Jurkat, Clone E6-1 (cell line): ENCODE measurements around the gene PAK3.

Experiments used
- DNase-seq: peaks from one replicate; pipeline ENCODE4 v3.0.0-alpha.2; 2011; ENCODE audit warnings: low read depth, low spot score
- H3K4me3 ChIP-seq: 2 replicates; pipeline ENCODE4 v1.5.1; 2011; ENCODE audit warnings: mild to moderate bottlenecking, low read length, control low read depth, moderate library complexity

Gene PAK3

GRCh38 chrX:111127038-111127437 lies 31.0 kb downstream of the PAK3 start:
- no peak for DNase-seq
- no peak overlapping the region for H3K4me3 ChIP-seq

GRCh38 chrX:111129921-111130320 lies 33.9 kb downstream of the PAK3 start:
- no peak for DNase-seq
- no peak overlapping the region for H3K4me3 ChIP-seq

GRCh38 chrX:111131572-111131971 lies 35.6 kb downstream of the PAK3 start:
- no peak overlapping the region for H3K4me3 ChIP-seq
- DNase-seq = no peak

- DNase-seq = no peak
Measured at GRCh38 chrX:111133389-111133788, 37.4 kb downstream of the PAK3 start.

GRCh38 chrX:111145878-111146277 lies 49.9 kb downstream of the PAK3 start:
- H3K4me3 ChIP-seq = no peak overlapping the region
- no peak for DNase-seq

More at GRCh38 chrX:111133389-111133788, 37.4 kb downstream of the PAK3 start:
- no peak overlapping the region for H3K4me3 ChIP-seq

- no peak overlapping the region for H3K4me3 ChIP-seq
- DNase-seq = no peak
Measured at GRCh38 chrX:111151764-111152163, 55.8 kb downstream of the PAK3 start.

DNA sequence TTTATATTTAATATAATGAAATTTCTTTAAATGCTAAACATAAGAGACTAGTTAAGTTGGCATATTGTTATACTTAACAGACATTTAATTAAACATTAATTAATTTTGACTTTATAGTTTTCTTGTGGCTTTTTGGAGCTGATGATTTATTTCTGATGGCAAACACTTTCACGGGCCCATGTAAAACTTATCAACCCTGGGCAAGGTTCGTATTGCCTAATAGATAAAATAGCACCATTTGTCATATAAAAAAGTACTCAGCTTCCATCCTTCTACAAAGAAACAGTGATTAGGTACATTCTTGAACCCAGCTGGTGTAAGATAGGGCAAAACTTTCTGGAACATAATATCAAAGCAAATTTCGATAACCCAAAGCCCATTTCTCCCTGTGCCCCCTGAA lies 63.2 kb downstream of the PAK3 start:
- H3K4me3 ChIP-seq = no peak overlapping the region
- DNase-seq = no peak

DNA sequence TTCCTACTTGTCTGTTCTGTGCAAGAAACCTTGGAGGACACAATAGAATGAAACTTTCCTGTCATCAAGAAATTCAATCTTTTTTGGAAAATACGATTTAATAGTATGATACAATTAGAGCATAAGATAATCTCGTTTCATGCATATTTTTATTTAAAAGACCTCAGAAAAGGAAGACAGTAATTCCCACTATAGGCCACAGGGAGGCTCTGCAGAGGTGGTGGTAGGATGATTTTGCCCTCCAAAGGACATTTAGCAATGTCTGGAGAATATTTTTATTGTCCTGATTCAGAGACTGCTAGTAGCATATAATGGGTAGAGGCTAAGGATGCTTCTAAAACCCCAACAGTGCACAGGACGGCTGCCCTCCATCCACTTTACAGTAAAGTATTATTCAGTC lies 68.7 kb downstream of the PAK3 start:
- no peak overlapping the region for H3K4me3 ChIP-seq
- peak; percentile 0 for DNase-seq

DNA sequence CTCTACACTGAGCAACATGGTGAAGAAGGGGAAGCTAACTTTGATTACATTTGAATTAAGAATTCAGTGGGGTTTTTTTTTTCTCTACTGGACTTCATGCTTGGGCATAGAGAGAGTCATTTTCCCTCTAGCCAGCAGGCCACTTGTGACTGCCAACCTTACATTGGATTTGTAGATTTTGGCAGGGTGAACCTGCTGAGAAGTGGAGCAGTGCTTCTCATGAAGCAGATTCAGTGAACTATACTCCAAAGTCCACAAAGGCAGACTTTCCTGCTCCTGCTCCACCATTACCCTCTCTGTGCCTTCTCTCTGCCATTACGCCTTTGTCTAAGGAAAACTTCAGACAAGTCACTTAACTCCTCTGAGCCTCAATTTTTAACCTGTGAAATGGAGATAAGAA lies 69.9 kb downstream of the PAK3 start:
- no peak overlapping the region for H3K4me3 ChIP-seq
- DNase-seq = no peak

DNA sequence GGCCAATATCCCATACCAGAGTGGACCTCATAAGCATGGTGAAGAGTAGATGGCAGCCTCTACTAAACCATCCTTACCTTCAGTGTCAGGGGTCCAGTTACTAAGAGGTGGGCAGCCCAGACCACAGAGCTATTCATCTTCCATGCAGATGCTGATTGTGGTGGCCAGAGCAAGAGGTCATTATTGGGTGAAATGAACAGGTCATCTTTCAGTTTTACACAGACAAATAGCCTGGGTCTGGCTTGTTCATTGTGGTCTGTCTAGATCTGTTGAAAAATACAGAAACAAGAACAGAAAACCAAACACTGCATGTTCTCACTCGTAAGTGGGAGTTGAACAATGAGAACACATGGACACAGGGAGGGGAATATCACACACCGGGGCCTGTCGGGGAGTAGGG lies 71.3 kb downstream of the PAK3 start:
- no peak overlapping the region for H3K4me3 ChIP-seq
- DNase-seq = no peak

DNA sequence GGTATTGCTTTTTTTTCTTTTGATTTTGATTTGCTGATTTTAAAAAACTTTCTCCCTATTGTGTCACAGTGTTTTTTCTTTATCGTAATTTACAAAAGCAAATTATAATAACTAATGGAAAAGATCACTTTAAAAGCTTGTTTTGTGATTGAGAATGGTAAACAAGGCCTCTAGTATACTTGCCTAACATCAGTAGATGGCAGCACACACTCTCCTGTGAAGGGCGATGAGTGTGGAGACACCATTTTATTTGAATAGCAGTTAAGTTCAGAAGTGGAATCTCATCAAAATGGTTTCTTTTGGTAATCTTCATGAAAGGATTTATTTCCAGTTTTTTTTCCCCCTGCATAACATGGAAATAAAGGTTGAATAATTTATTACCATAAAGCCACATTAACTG lies 72.3 kb downstream of the PAK3 start:
- peak; percentile 23 for DNase-seq
- no peak overlapping the region for H3K4me3 ChIP-seq

DNA sequence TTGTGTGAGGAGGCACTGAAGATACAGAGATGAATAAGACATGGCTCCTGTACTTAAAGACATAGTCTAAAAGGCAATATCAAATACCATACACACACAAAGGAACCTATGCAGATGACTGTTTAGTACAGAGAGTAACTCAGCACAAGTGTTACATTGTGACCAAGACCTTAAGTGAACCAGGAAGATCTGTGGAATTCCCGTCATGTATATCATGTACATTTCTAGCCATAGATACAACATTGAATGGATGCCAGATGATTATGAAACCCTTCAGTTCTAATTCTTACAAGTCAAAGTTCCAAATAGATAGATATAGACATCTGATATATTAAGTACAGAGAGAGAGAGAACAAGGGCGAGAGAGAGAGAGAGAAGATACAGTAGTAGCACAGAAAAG lies 73.2 kb downstream of the PAK3 start:
- DNase-seq = no peak
- H3K4me3 ChIP-seq = no peak overlapping the region

DNA sequence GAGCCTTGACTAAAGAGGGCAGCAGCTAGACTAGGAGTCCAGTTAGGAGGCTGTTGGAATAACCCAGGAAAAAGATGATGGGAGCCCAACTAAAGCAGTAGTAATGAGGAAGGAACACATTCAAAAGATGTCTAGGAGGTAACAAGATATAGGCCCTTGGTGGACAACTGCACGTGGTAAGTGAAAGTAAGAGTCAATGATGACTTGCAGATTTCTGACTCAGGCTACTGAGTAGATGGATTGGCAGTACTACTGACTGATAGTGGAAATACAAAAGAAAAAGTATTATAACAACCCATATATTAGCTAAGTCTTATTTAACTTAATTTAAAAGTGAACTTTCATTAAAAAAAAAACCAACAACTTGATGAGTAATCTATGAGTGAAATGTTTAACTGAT lies 74.0 kb downstream of the PAK3 start:
- H3K4me3 ChIP-seq = no peak overlapping the region
- DNase-seq = no peak

DNA sequence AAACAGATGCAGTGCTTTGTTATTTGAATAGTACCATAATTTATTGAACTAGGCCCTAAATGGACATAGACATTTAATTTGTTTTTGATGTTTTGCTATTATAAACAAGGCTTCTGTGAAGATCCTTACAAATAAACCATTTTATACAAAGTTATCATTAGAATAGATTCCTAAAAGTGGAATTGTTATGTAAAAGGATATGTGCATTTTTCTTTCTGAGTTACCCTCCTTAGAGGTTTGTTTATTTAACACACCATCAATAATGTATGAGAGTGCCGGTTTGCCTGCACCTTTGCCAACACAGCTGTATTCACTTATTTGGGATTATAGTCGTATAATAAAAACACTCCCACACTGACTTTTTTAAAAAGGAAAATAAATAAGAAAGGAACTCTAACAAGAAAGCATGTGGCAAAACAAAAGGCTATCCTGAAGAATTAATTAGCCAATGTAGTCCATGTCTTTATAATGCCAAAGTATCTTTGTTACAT lies 84.8 kb downstream of the PAK3 start:
- no peak for DNase-seq
- no peak overlapping the region for H3K4me3 ChIP-seq

- no peak overlapping the region for H3K4me3 ChIP-seq
- no peak for DNase-seq
Measured at GRCh38 chrX:111181951-111182350, 86.0 kb downstream of the PAK3 start.

- H3K4me3 ChIP-seq = no peak overlapping the region
- DNase-seq = no peak
Measured at GRCh38 chrX:111182997-111183396, 87.0 kb downstream of the PAK3 start.

DNA sequence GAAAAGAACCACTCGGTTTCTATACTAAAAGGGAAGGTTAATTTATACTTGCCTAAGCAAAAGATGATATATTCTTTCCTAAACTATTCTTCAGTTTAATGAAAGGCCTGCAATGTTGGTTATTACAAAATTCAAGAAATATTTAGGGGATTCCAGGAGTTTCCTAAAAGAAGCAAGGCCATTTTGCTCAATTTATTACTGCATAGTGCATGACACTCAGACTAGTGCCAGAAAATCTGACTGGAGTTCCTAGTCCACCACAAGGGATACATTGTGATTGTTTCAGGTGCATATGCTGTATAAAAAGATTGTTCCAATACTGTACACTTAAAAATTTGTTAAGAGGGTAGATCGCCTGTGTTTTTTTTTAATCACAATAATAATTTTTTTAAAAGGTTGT lies 95.6 kb downstream of the PAK3 start:
- H3K4me3 ChIP-seq = no peak overlapping the region
- no peak for DNase-seq

GRCh38 chrX:111199505-111199904 lies 103.5 kb downstream of the PAK3 start:
- H3K4me3 ChIP-seq = no peak overlapping the region
- DNase-seq = no peak

DNA sequence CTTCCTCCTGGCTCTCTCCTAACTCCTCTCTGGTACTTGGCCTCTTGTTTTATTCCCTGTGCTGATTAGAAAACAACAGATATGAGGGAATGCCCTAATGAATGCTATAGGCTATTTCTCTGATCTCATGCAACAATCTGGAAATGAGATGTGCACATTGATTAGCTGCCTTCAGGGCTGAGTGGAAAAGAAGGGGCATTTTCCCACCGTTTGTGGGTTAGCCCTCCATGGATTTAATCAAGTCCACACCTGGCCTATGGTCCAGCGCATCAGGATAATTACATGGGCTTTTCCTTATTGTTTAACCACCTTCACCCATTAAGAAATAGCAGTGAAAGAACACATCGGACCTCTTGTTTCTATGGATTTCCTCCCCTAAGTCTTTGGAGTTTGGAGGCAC lies 104.3 kb downstream of the PAK3 start:
- no peak for DNase-seq
- H3K4me3 ChIP-seq = no peak overlapping the region

- no peak for DNase-seq
Measured at GRCh38 chrX:111207851-111208250, 111.9 kb downstream of the PAK3 start.

DNA sequence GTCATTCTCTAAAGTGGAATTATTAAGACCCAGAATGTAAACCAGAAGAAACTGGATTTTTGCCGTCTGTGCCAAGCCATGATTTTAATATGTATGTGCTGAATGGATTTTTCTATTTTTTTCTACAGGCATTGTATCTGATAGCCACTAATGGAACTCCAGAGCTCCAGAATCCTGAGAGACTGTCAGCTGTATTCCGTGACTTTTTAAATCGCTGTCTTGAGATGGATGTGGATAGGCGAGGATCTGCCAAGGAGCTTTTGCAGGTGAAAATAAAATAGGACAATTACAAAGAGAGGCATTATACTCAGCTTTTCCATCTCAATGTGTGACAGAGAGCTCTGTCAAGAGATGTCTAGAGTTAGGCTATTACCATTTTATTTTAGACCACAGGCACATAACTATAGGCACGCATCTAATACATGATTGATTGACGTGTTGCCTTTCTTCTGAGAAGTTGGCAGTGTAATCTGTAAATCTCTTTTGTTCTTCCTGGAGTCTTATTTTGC lies 120.4 kb downstream of the PAK3 start:
- DNase-seq = no peak
- H3K4me3 ChIP-seq = no peak overlapping the region

More at GRCh38 chrX:111207851-111208250, 111.9 kb downstream of the PAK3 start:
- H3K4me3 ChIP-seq = no peak overlapping the region
